CD4-positive, alpha-beta T cell treated with Interleukin-6 for 4 hours (primary cell): ENCODE measurements around the gene HDAC6.

Experiments
- DNase-seq: peaks from one replicate; pipeline ENCODE4 v3.0.0-alpha.2; 2020; ENCODE audit warnings: mixed read lengths

Gene HDAC6

GRCh38 chrX:48801280-48802088 is at the start of gene HDAC6:
HDAC6 (plus strand) TSS chrX:48802067; CDS start chrX:48802693, 626 bp downstream.
- DNase-seq, result peak; percentile 96

- no peak for DNase-seq
These were observed 49.4 kb upstream of the HDAC6 start for GRCh38 chrX:48752498-48752897.

- no peak for DNase-seq
These were observed 48.1 kb upstream of the HDAC6 start for GRCh38 chrX:48753708-48754228.

- DNase-seq, result no peak
These were observed 47.6 kb upstream of the HDAC6 start for GRCh38 chrX:48754238-48754637.

GRCh38 chrX:48761674-48762471 is 40.0 kb upstream of the HDAC6 start, which contains the start of gene GLOD5:
GLOD5 (plus strand) TSS chrX:48761747; CDS start chrX:48761791, 44 bp downstream.
- no peak for DNase-seq

- DNase-seq, result no peak
These were observed 32.6 kb upstream of the HDAC6 start for GRCh38 chrX:48769230-48769629.

GRCh38 chrX:48770296-48770695 is 31.6 kb upstream of the HDAC6 start:
- DNase-seq, result no peak

GRCh38 chrX:48772602-48773001 is 29.3 kb upstream of the HDAC6 start:
- DNase-seq, result no peak

- no peak for DNase-seq
These were observed 24.9 kb upstream of the HDAC6 start for GRCh38 chrX:48776818-48777439.

- DNase-seq, result no peak
These were observed 22.5 kb upstream of the HDAC6 start for GRCh38 chrX:48779399-48779798.

- no peak for DNase-seq
These were observed 20.2 kb upstream of the HDAC6 start for GRCh38 chrX:48781705-48782104.

- no peak for DNase-seq
These were observed 19.7 kb upstream of the HDAC6 start for GRCh38 chrX:48782216-48782615.

GRCh38 chrX:48782795-48783194 is 19.1 kb upstream of the HDAC6 start:
- no peak for DNase-seq

GRCh38 chrX:48784726-48785125 is 17.1 kb upstream of the HDAC6 start:
- DNase-seq, result no peak

- DNase-seq, result no peak
These were observed 16.7 kb upstream of the HDAC6 start for GRCh38 chrX:48785186-48785539.

- DNase-seq, result no peak
These were observed 16.2 kb upstream of the HDAC6 start for GRCh38 chrX:48785540-48786214.

- DNase-seq, result no peak
These were observed 15.5 kb upstream of the HDAC6 start, which contains the start of gene GATA1 for GRCh38 chrX:48786341-48786800. GATA1 (plus strand) TSS chrX:48786590; CDS start chrX:48791110, 4,520 bp downstream.

- DNase-seq, result no peak
These were observed 14.9 kb upstream of the HDAC6 start for GRCh38 chrX:48786825-48787504.

GRCh38 chrX:48787505-48788443 is 14.1 kb upstream of the HDAC6 start:
- no peak for DNase-seq

GRCh38 chrX:48789366-48790220 is 12.3 kb upstream of the HDAC6 start:
- DNase-seq, result no peak
